ENCODE results near the gene FMN2. TPM values are rescaled to one million over a fixed set of nuclear protein-coding genes. Genes with fewer than 3 reads are reported as not detected.

FMN2 gene
- total and polyA plus RNA-seq, 3 experiments from 2014 or later: not detected

- Mint-ChIP-seq H3K27ac (no peak overlapping the region), H3K9me3 (peaks cover 0 to 13% (median 6%) of the 10 kb centered on the region in 5 donors), H3K27me3 (no peaks in the 10 kb centered on the region), H3K4me3 (no peak overlapping the region), H3K4me1 (no peaks in the 10 kb centered on the region), H3K36me3 (no peaks in the 10 kb centered on the region)
- POLR2A ChIA-PET: no interaction called here
- DNase-seq: no peak
- Histone ChIP-seq H3K36me3 (ENCODE audit: insufficient read depth, low read length) (no peaks in the 10 kb centered on the region), H3K27ac (ENCODE audit: low read depth, low read length) (no peak overlapping the region), H3K4me3 (ENCODE audit: low read length) (no peak overlapping the region), H3K9me3 (ENCODE audit: low read length) (no peaks in the 10 kb centered on the region), H3K27me3 (ENCODE audit: insufficient read depth, low read length, poor library complexity, severe bottlenecking) (no peaks in the 10 kb centered on the region), H3K4me1 (ENCODE audit: insufficient read depth, low read length) (no peaks in the 10 kb centered on the region)
- CTCF ChIA-PET: no interaction called here
Measured at GRCh38 chr1:240239309-240239708, 147.6 kb downstream of the FMN2 start.

- Mint-ChIP-seq H3K27me3 (no peaks in the 10 kb centered on the region), H3K27ac (no peak overlapping the region), H3K4me1 (no peaks in the 10 kb centered on the region), H3K4me3 (no peak overlapping the region), H3K9me3 (peaks cover 0 to 20% (median 0%) of the 10 kb centered on the region in 5 donors), H3K36me3 (no peaks in the 10 kb centered on the region)
- Histone ChIP-seq H3K27me3 (ENCODE audit: insufficient read depth, low read length, poor library complexity, severe bottlenecking) (no peaks in the 10 kb centered on the region), H3K9me3 (ENCODE audit: low read length) (no peaks in the 10 kb centered on the region), H3K36me3 (ENCODE audit: insufficient read depth, low read length) (no peaks in the 10 kb centered on the region), H3K27ac (ENCODE audit: low read depth, low read length) (no peak overlapping the region), H3K4me1 (ENCODE audit: insufficient read depth, low read length) (no peaks in the 10 kb centered on the region), H3K4me3 (ENCODE audit: low read length) (no peak overlapping the region)
- POLR2A ChIA-PET: no interaction called here
- DNase-seq: no peak
- CTCF ChIA-PET: no interaction called here
Measured at GRCh38 chr1:240241278-240241677, 149.6 kb downstream of the FMN2 start.

GRCh38 chr1:240242601-240243144, 151.0 kb downstream of the FMN2 start:
- no peak for DNase-seq
- no peak overlapping the region for H3K27ac Mint-ChIP-seq
- ChIA-PET CTCF (no interaction called here), POLR2A (no interaction called here)
- H3K27me3 Mint-ChIP-seq: no peaks in the 10 kb centered on the region
- H3K9me3 Mint-ChIP-seq: peaks cover 0 to 20% (median 0%) of the 10 kb centered on the region in 5 donors
- Histone ChIP-seq H3K9me3 (ENCODE audit: low read length) (no peaks in the 10 kb centered on the region), H3K4me3 (ENCODE audit: low read length) (no peak overlapping the region), H3K27ac (ENCODE audit: low read depth, low read length) (no peak overlapping the region), H3K4me1 (ENCODE audit: insufficient read depth, low read length) (no peaks in the 10 kb centered on the region), H3K27me3 (ENCODE audit: insufficient read depth, low read length, poor library complexity, severe bottlenecking) (no peaks in the 10 kb centered on the region), H3K36me3 (ENCODE audit: insufficient read depth, low read length) (no peaks in the 10 kb centered on the region)
- no peaks in the 10 kb centered on the region for H3K36me3 Mint-ChIP-seq
- H3K4me3 Mint-ChIP-seq: no peak overlapping the region
- H3K4me1 Mint-ChIP-seq: no peaks in the 10 kb centered on the region

GRCh38 chr1:240244968-240245628, 153.4 kb downstream of the FMN2 start:
- CTCF ChIA-PET: no interaction called here

GRCh38 chr1:240245629-240246020, 153.9 kb downstream of the FMN2 start:
- H3K9me3 Mint-ChIP-seq: peaks cover 0 to 32% (median 6%) of the 10 kb centered on the region in 5 donors
- no peak for DNase-seq
- H3K27ac ChIP-seq (ENCODE audit: low read depth, low read length): no peak overlapping the region
- no peaks in the 10 kb centered on the region for H3K4me1 ChIP-seq (ENCODE audit: insufficient read depth, low read length)
- H3K36me3 ChIP-seq (ENCODE audit: insufficient read depth, low read length): no peaks in the 10 kb centered on the region
- CTCF ChIA-PET: no interaction called here
- H3K36me3 Mint-ChIP-seq: no peaks in the 10 kb centered on the region
- no peaks in the 10 kb centered on the region for H3K4me1 Mint-ChIP-seq
- no peak overlapping the region for H3K27ac Mint-ChIP-seq
- no peak overlapping the region for H3K4me3 ChIP-seq (ENCODE audit: low read length)
- no peaks in the 10 kb centered on the region for H3K9me3 ChIP-seq (ENCODE audit: low read length)
- no peak overlapping the region for H3K4me3 Mint-ChIP-seq
- no peaks in the 10 kb centered on the region for H3K27me3 Mint-ChIP-seq
- POLR2A ChIA-PET: no interaction called here
- H3K27me3 ChIP-seq (ENCODE audit: insufficient read depth, low read length, poor library complexity, severe bottlenecking): no peaks in the 10 kb centered on the region

More at GRCh38 chr1:240244968-240245628, 153.4 kb downstream of the FMN2 start:
- Mint-ChIP-seq H3K27ac (no peak overlapping the region), H3K4me1 (no peaks in the 10 kb centered on the region), H3K9me3 (peaks cover 0 to 27% (median 3%) of the 10 kb centered on the region in 5 donors), H3K27me3 (no peaks in the 10 kb centered on the region), H3K36me3 (no peaks in the 10 kb centered on the region), H3K4me3 (no peak overlapping the region)
- DNase-seq: no peak
- Histone ChIP-seq H3K4me3 (ENCODE audit: low read length) (no peak overlapping the region), H3K9me3 (ENCODE audit: low read length) (no peaks in the 10 kb centered on the region), H3K36me3 (ENCODE audit: insufficient read depth, low read length) (no peaks in the 10 kb centered on the region), H3K4me1 (ENCODE audit: insufficient read depth, low read length) (no peaks in the 10 kb centered on the region), H3K27ac (ENCODE audit: low read depth, low read length) (no peak overlapping the region), H3K27me3 (ENCODE audit: insufficient read depth, low read length, poor library complexity, severe bottlenecking) (no peaks in the 10 kb centered on the region)
- POLR2A ChIA-PET: no interaction called here

GRCh38 chr1:240247899-240248298, 156.2 kb downstream of the FMN2 start:
- no peaks in the 10 kb centered on the region for H3K4me1 ChIP-seq (ENCODE audit: insufficient read depth, low read length)
- ChIA-PET CTCF (no interaction called here), POLR2A (no interaction called here)
- H3K9me3 ChIP-seq (ENCODE audit: low read length): no peaks in the 10 kb centered on the region
- no peak overlapping the region for H3K27ac Mint-ChIP-seq
- H3K4me3 ChIP-seq (ENCODE audit: low read length): no peak overlapping the region
- DNase-seq: no peak
- no peak overlapping the region for H3K27ac ChIP-seq (ENCODE audit: low read depth, low read length)
- no peaks in the 10 kb centered on the region for H3K27me3 ChIP-seq (ENCODE audit: insufficient read depth, low read length, poor library complexity, severe bottlenecking)
- H3K4me3 Mint-ChIP-seq: no peak overlapping the region
- no peaks in the 10 kb centered on the region for H3K4me1 Mint-ChIP-seq
- no peaks in the 10 kb centered on the region for H3K36me3 Mint-ChIP-seq
- H3K9me3 Mint-ChIP-seq: peaks cover 5 to 49% (median 13%) of the 10 kb centered on the region in 5 donors
- no peaks in the 10 kb centered on the region for H3K36me3 ChIP-seq (ENCODE audit: insufficient read depth, low read length)
- no peaks in the 10 kb centered on the region for H3K27me3 Mint-ChIP-seq

- Histone ChIP-seq H3K4me1 (ENCODE audit: insufficient read depth, low read length) (no peaks in the 10 kb centered on the region), H3K27me3 (ENCODE audit: insufficient read depth, low read length, poor library complexity, severe bottlenecking) (no peaks in the 10 kb centered on the region), H3K27ac (ENCODE audit: low read depth, low read length) (no peak overlapping the region), H3K9me3 (ENCODE audit: low read length) (no peaks in the 10 kb centered on the region), H3K4me3 (ENCODE audit: low read length) (no peak overlapping the region), H3K36me3 (ENCODE audit: insufficient read depth, low read length) (no peaks in the 10 kb centered on the region)
- POLR2A ChIA-PET: no interaction called here
- H3K4me3 Mint-ChIP-seq: no peak overlapping the region
- H3K27me3 Mint-ChIP-seq: peaks cover 0 to 1% of the 10 kb centered on the region in 2 donors
- H3K36me3 Mint-ChIP-seq: peaks cover 0 to 3% (median 0%) of the 10 kb centered on the region in 3 donors
- DNase-seq: no peak
- H3K9me3 Mint-ChIP-seq: peaks cover 12 to 54% (median 25%) of the 10 kb centered on the region in 5 donors
- H3K27ac Mint-ChIP-seq: no peak overlapping the region
- no peaks in the 10 kb centered on the region for H3K4me1 Mint-ChIP-seq
- CTCF ChIA-PET: no interaction called here
Measured at GRCh38 chr1:240254006-240254405, 162.3 kb downstream of the FMN2 start.

- POLR2A ChIA-PET: no interaction called here
- Histone ChIP-seq H3K9me3 (ENCODE audit: low read length) (no peaks in the 10 kb centered on the region), H3K4me1 (ENCODE audit: insufficient read depth, low read length) (no peaks in the 10 kb centered on the region), H3K27me3 (ENCODE audit: insufficient read depth, low read length, poor library complexity, severe bottlenecking) (no peaks in the 10 kb centered on the region), H3K27ac (ENCODE audit: low read depth, low read length) (no peak overlapping the region), H3K4me3 (ENCODE audit: low read length) (no peak overlapping the region), H3K36me3 (ENCODE audit: insufficient read depth, low read length) (no peaks in the 10 kb centered on the region)
- no peak overlapping the region for H3K4me3 Mint-ChIP-seq
- H3K27ac Mint-ChIP-seq: no peak overlapping the region
- CTCF ChIA-PET: no interaction called here
- DNase-seq: no peak
- H3K9me3 Mint-ChIP-seq: peaks cover 12 to 48% (median 25%) of the 10 kb centered on the region in 5 donors
- no peaks in the 10 kb centered on the region for H3K4me1 Mint-ChIP-seq
- peaks cover 0 to 3% (median 0%) of the 10 kb centered on the region in 3 donors for H3K36me3 Mint-ChIP-seq
- peaks cover 0 to 1% of the 10 kb centered on the region in 2 donors for H3K27me3 Mint-ChIP-seq
Measured at GRCh38 chr1:240254778-240255291, 163.2 kb downstream of the FMN2 start.

All from CD8-positive, alpha-beta memory T cell (primary cell).